ENCODE data around the gene SEMA4C. TPM values are rescaled to one million over a fixed set of nuclear protein-coding genes. Genes with fewer than 3 reads are reported as not detected.

The SEMA4C gene
- total and polyA plus RNA-seq, 9 of the 15 experiments (the other 6 are each of a cell fraction or from before 2014, with no cell fraction given) = 0.32 to 59.7 (median 23.9) TPM

DNA sequence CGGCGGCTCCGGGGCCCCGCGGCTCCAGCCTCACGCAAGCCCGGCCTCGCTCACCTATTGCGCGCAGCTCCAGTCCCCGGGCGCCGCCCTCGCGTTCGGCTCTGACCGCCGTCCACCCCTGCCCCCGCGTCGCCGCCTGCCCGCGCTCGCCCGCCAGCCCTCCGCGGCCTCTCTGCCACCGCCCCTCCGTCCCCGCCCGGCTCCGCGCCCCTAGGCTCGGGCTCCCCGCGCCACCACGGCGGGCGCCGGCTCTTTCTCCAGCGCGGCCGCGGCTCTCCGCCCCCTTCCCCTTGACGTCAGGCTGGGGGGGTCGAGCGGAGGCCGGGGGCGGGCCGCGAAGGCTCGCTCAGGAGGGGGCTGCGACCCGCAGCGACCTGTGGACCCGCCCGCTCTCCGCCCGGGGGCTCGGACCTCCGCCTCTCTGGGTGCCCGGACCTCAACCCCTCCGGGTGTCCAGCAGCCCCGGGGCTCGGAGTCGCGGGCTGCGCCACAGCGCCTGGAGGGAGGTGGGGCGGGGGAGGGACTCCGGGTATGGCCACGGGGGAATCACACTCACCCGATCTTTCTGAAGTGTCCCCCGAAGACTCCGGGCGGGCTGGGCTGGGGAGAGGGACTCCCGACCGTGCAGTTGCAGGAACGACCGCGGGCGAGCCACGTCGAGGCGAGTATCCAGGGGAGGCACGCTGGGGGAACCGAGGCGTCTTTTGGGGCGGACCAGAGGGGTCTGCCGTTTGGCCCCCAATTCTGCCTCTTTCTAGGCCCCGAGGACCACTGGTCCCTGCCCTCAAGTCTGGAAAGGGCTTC, at the start of gene SEMA4C (continued):
- TF ChIP-seq, protein P1, sequence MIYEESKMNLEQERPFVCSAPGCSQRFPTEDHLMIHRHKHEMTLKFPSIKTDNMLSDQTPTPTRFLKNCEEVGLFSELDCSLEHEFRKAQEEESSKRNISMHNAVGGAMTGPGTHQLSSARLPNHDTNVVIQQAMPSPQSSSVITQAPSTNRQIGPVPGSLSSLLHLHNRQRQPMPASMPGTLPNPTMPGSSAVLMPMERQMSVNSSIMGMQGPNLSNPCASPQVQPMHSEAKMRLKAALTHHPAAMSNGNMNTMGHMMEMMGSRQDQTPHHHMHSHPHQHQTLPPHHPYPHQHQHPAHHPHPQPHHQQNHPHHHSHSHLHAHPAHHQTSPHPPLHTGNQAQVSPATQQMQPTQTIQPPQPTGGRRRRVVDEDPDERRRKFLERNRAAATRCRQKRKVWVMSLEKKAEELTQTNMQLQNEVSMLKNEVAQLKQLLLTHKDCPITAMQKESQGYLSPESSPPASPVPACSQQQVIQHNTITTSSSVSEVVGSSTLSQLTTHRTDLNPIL (CRISPR knock-in tag; IDR thresholded peaks at IDR 0.05) = no peak
- TF ChIP-seq SMC3 (conservative IDR thresholded peaks at IDR 0.05; ENCODE audit: insufficient read depth, low read depth, low read length) = no peak
- no peak for TF ChIP-seq ZNF121 (CRISPR knock-in tag; conservative IDR thresholded peaks at IDR 0.05)
- TF ChIP-seq LARP7 (IDR thresholded peaks at IDR 0.05) = no peak
- no peak for TF ChIP-seq CHCHD3 (CRISPR knock-in tag; IDR thresholded peaks at IDR 0.05)
- no peak for TF ChIP-seq NCOA2 (IDR thresholded peaks at IDR 0.05; ENCODE audit: partially characterized antibody in 2 of 2)
- TF ChIP-seq, protein P2, sequence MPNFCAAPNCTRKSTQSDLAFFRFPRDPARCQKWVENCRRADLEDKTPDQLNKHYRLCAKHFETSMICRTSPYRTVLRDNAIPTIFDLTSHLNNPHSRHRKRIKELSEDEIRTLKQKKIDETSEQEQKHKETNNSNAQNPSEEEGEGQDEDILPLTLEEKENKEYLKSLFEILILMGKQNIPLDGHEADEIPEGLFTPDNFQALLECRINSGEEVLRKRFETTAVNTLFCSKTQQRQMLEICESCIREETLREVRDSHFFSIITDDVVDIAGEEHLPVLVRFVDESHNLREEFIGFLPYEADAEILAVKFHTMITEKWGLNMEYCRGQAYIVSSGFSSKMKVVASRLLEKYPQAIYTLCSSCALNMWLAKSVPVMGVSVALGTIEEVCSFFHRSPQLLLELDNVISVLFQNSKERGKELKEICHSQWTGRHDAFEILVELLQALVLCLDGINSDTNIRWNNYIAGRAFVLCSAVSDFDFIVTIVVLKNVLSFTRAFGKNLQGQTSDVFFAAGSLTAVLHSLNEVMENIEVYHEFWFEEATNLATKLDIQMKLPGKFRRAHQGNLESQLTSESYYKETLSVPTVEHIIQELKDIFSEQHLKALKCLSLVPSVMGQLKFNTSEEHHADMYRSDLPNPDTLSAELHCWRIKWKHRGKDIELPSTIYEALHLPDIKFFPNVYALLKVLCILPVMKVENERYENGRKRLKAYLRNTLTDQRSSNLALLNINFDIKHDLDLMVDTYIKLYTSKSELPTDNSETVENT (CRISPR knock-in tag; IDR thresholded peaks at IDR 0.05) = peak; percentile 41; the same call in 1 of the 2 replicates
- TF ChIP-seq TAF1 (IDR thresholded peaks at IDR 0.05; ENCODE audit: control insufficient read depth, extremely low read depth, insufficient read depth, low read length, severe bottlenecking) = no peak
- 0 out of 4 replicates have a peak, but pooled peaks of 1 of the 2 experiments have one; percentile 35 for TF ChIP-seq KDM4B (IDR thresholded peaks at IDR 0.05; ENCODE audit: borderline replicate concordance in 2 of 2, low read depth in 1 of 2)
- TF ChIP-seq NCOA6 (IDR thresholded peaks at IDR 0.05) = no peak
- TF ChIP-seq NFRKB (IDR thresholded peaks at IDR 0.05; ENCODE audit: low read depth) = no peak
- no peak for TF ChIP-seq HMG20B (CRISPR knock-in tag; IDR thresholded peaks at IDR 0.05)
- TF ChIP-seq POLR2B (IDR thresholded peaks at IDR 0.05; ENCODE audit: low read depth, partially characterized antibody) = no peak
- TF ChIP-seq, protein P3, sequence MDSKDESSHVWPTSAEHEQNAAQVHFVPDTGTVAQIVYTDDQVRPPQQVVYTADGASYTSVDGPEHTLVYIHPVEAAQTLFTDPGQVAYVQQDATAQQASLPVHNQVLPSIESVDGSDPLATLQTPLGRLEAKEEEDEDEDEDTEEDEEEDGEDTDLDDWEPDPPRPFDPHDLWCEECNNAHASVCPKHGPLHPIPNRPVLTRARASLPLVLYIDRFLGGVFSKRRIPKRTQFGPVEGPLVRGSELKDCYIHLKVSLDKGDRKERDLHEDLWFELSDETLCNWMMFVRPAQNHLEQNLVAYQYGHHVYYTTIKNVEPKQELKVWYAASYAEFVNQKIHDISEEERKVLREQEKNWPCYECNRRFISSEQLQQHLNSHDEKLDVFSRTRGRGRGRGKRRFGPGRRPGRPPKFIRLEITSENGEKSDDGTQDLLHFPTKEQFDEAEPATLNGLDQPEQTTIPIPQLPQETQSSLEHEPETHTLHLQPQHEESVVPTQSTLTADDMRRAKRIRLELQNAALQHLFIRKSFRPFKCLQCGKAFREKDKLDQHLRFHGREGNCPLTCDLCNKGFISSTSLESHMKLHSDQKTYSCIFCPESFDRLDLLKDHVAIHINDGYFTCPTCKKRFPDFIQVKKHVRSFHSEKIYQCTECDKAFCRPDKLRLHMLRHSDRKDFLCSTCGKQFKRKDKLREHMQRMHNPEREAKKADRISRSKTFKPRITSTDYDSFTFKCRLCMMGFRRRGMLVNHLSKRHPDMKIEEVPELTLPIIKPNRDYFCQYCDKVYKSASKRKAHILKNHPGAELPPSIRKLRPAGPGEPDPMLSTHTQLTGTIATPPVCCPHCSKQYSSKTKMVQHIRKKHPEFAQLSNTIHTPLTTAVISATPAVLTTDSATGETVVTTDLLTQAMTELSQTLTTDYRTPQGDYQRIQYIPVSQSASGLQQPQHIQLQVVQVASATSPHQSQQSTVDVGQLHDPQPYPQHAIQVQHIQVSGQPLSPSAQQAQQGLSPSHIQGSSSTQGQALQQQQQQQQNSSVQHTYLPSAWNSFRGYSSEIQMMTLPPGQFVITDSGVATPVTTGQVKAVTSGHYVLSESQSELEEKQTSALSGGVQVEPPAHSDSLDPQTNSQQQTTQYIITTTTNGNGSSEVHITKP (IDR thresholded peaks at IDR 0.05; ENCODE audit: partially characterized antibody) = peak; percentile 26
- TF ChIP-seq MIER1 (IDR thresholded peaks at IDR 0.05; ENCODE audit: low read depth) = no peak
- no peak for TF ChIP-seq NFATC3 (IDR thresholded peaks at IDR 0.05)
